ENCODE data around the gene ELMOD3.

ELMOD3 gene

GRCh38 chr2:85428343-85428881 lies 73.8 kb downstream of the ELMOD3 start:
- H2AK5ac ChIP-seq (ENCODE audit: low read length, severe bottlenecking): no peak overlapping the region
- WGBS: 87% methylated on average over 7 of the region's 7 CpGs
- no peak overlapping the region for H3K4ac ChIP-seq (ENCODE audit: low read depth in 1 of 2, low read length in 2 of 2)
- H3K4me2 ChIP-seq (ENCODE audit: low read length, poor library complexity, severe bottlenecking): no peak overlapping the region
- H4K8ac ChIP-seq (ENCODE audit: low read length): no peak overlapping the region
- no peaks in the 10 kb centered on the region for H3K79me1 ChIP-seq (replicated peaks; ENCODE audit: low read length, poor library complexity, severe bottlenecking)
- no peak for DNase-seq
- H3K4me1 ChIP-seq (ENCODE audit: control insufficient read depth, insufficient read depth, low read depth, low read length): peaks cover 23% of the 10 kb centered on the region
- no peak overlapping the region for H3K27ac ChIP-seq (ENCODE audit: low read length, poor library complexity, severe bottlenecking)
- no peaks in the 10 kb centered on the region for H3K27me3 ChIP-seq (ENCODE audit: control insufficient read depth in 1 of 2, insufficient read depth in 1 of 2, low read length in 2 of 2)
- no peaks in the 10 kb centered on the region for H3K9me3 ChIP-seq (ENCODE audit: control insufficient read depth, low read length)
- no peak overlapping the region for H3K4me3 ChIP-seq (ENCODE audit: insufficient read depth in 1 of 2, low read depth in 1 of 2, low read length in 2 of 2)
- no peak overlapping the region for H2BK15ac ChIP-seq (ENCODE audit: low read depth, poor library complexity, severe bottlenecking)
- no peak overlapping the region for H3K9ac ChIP-seq (ENCODE audit: low read length)
- H3K18ac ChIP-seq (ENCODE audit: low read depth in 1 of 2, low read length in 2 of 2): no peak overlapping the region
- no peak overlapping the region for H2BK5ac ChIP-seq (ENCODE audit: low read depth, low read length, poor library complexity, severe bottlenecking)
- H3K36me3 ChIP-seq (ENCODE audit: control insufficient read depth in 1 of 2, insufficient read depth in 2 of 2, low read depth in 1 of 2, low read length in 2 of 2): no peaks in the 10 kb centered on the region
- H3K14ac ChIP-seq (ENCODE audit: low read length in 2 of 2): no peak overlapping the region
- no peak overlapping the region for H2BK120ac ChIP-seq (ENCODE audit: low read depth, low read length)
- no peak overlapping the region for H3K23ac ChIP-seq (ENCODE audit: low read length in 2 of 2)
- H4K91ac ChIP-seq (ENCODE audit: low read length): no peak overlapping the region
- H2AFZ ChIP-seq (ENCODE audit: low read depth, low read length): no peak overlapping the region
- H2BK12ac ChIP-seq (ENCODE audit: low read length in 2 of 2): no peak overlapping the region

- Histone ChIP-seq H3K4me1 (ENCODE audit: control insufficient read depth, insufficient read depth, low read depth, low read length) (peaks cover 32% of the 10 kb centered on the region), H3K14ac (ENCODE audit: low read length in 2 of 2) (no peak overlapping the region), H4K8ac (ENCODE audit: low read length) (peak overlapping the region; percentile 32), H3K9me3 (ENCODE audit: control insufficient read depth, low read length) (no peaks in the 10 kb centered on the region), H3K79me1 (replicated peaks; ENCODE audit: low read length, poor library complexity, severe bottlenecking) (no peaks in the 10 kb centered on the region), H3K36me3 (ENCODE audit: control insufficient read depth in 1 of 2, insufficient read depth in 2 of 2, low read depth in 1 of 2, low read length in 2 of 2) (no peaks in the 10 kb centered on the region), H4K91ac (ENCODE audit: low read length) (peak overlapping the region; percentile 79), H2BK15ac (ENCODE audit: low read depth, poor library complexity, severe bottlenecking) (peak overlapping the region; percentile 44), H3K4ac (ENCODE audit: low read depth in 1 of 2, low read length in 2 of 2) (no peak overlapping the region), H3K9ac (ENCODE audit: low read length) (no peak overlapping the region), H2AFZ (ENCODE audit: low read depth, low read length) (no peak overlapping the region), H3K27ac (ENCODE audit: low read length, poor library complexity, severe bottlenecking) (no peak overlapping the region), H2BK120ac (ENCODE audit: low read depth, low read length) (no peak overlapping the region), H3K4me3 (ENCODE audit: insufficient read depth in 1 of 2, low read depth in 1 of 2, low read length in 2 of 2) (no peak overlapping the region), H3K23ac (ENCODE audit: low read length in 2 of 2) (no peak overlapping the region), H3K18ac (ENCODE audit: low read depth in 1 of 2, low read length in 2 of 2) (no peak overlapping the region), H2BK5ac (ENCODE audit: low read depth, low read length, poor library complexity, severe bottlenecking) (no peak overlapping the region), H2BK12ac (ENCODE audit: low read length in 2 of 2) (no peak overlapping the region), H3K27me3 (ENCODE audit: control insufficient read depth in 1 of 2, insufficient read depth in 1 of 2, low read length in 2 of 2) (no peaks in the 10 kb centered on the region), H3K4me2 (ENCODE audit: low read length, poor library complexity, severe bottlenecking) (no peak overlapping the region), H2AK5ac (ENCODE audit: low read length, severe bottlenecking) (no peak overlapping the region)
- DNase-seq: no peak
- WGBS: 85% methylated on average over 12 of the region's 12 CpGs
These were observed 74.8 kb downstream of the ELMOD3 start for GRCh38 chr2:85429213-85429923.

DNA sequence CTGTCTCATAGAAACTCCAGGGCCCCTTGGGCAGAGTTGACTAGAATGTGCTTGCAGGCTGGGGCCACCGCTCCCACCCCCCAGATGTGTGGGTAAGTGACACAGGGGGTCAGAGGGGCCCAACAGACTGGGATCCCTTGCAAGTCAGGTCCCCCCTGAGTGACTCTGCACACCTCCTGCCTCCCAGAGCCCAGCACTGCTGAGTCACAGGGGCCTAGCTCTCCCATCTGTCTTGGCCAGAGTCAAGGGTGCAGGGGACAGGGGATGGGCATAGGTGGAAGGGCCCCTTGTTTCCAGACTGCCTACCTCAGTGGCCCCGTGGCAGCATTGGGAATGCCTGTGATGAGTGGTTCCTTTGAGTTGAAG lies 75.3 kb downstream of the ELMOD3 start:
- no peaks in the 10 kb centered on the region for H3K36me3 ChIP-seq (ENCODE audit: control insufficient read depth in 1 of 2, insufficient read depth in 2 of 2, low read depth in 1 of 2, low read length in 2 of 2)
- DNase-seq: no peak
- no peak overlapping the region for H2BK5ac ChIP-seq (ENCODE audit: low read depth, low read length, poor library complexity, severe bottlenecking)
- no peaks in the 10 kb centered on the region for H3K9me3 ChIP-seq (ENCODE audit: control insufficient read depth, low read length)
- H2AFZ ChIP-seq (ENCODE audit: low read depth, low read length): no peak overlapping the region
- H3K79me1 ChIP-seq (replicated peaks; ENCODE audit: low read length, poor library complexity, severe bottlenecking): no peaks in the 10 kb centered on the region
- no peak overlapping the region for H4K8ac ChIP-seq (ENCODE audit: low read length)
- H4K91ac ChIP-seq (ENCODE audit: low read length): no peak overlapping the region
- no peak overlapping the region for H2AK5ac ChIP-seq (ENCODE audit: low read length, severe bottlenecking)
- no peak overlapping the region for H3K4me3 ChIP-seq (ENCODE audit: insufficient read depth in 1 of 2, low read depth in 1 of 2, low read length in 2 of 2)
- H3K4me2 ChIP-seq (ENCODE audit: low read length, poor library complexity, severe bottlenecking): no peak overlapping the region
- no peaks in the 10 kb centered on the region for H3K27me3 ChIP-seq (ENCODE audit: control insufficient read depth in 1 of 2, insufficient read depth in 1 of 2, low read length in 2 of 2)
- peak overlapping the region; percentile 29 for H2BK15ac ChIP-seq (ENCODE audit: low read depth, poor library complexity, severe bottlenecking)
- peak overlapping the region in 1 of 2 experiments; percentile 13 for H3K18ac ChIP-seq (ENCODE audit: low read depth in 1 of 2, low read length in 2 of 2)
- H2BK120ac ChIP-seq (ENCODE audit: low read depth, low read length): no peak overlapping the region
- H3K9ac ChIP-seq (ENCODE audit: low read length): no peak overlapping the region
- peak overlapping the region in 1 of 2 experiments; percentile 24 for H2BK12ac ChIP-seq (ENCODE audit: low read length in 2 of 2)
- H3K23ac ChIP-seq (ENCODE audit: low read length in 2 of 2): no peak overlapping the region
- peaks cover 35% of the 10 kb centered on the region for H3K4me1 ChIP-seq (ENCODE audit: control insufficient read depth, insufficient read depth, low read depth, low read length)
- no peak overlapping the region for H3K14ac ChIP-seq (ENCODE audit: low read length in 2 of 2)
- H3K4ac ChIP-seq (ENCODE audit: low read depth in 1 of 2, low read length in 2 of 2): no peak overlapping the region
- H3K27ac ChIP-seq (ENCODE audit: low read length, poor library complexity, severe bottlenecking): no peak overlapping the region
- WGBS: 100% methylated on average over 2 of the region's 2 CpGs

DNA sequence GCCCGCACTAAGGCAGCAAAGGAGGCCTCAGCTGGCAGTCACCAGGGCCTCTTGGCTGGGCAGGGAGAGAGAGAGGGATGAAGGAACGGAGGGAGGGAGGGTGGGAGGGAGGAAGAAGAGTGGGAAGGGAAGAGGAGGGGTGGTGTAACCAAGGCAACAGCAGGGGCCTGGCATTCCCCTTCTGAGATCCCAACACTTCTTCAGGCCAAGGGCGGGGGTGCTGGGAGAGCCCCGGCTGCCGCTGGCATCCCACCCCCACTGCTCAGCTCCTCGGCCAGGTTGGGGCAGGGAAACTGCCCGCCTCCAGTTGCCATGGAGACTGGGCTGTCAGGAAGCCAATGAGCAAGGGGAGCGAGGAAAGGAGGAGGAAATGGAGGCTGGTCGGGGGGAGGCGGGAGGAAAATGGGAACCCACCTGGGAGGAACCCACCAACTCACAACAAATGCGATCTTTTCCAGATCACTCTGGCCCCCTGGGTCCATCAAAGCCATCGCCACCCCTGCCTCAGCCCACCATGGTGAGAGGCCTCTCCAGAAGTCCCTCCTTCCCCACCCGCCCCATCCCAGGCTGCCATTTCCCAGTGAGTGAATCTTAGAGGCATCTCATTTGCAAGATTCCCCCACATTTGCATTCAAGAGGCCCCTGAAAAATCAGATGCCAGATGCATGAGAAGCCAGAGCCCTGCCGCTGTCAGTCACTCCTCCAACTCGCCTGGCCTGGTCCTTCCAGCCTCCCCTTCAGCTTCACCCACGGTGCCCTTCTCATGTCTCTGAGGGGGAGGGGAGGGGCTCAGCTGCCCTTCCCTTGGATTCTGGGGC lies 76.4 kb downstream of the ELMOD3 start:
- Histone ChIP-seq H2BK12ac (ENCODE audit: low read length in 2 of 2) (peak overlapping the region in 1 of 2 experiments; percentile 50), H2BK120ac (ENCODE audit: low read depth, low read length) (peak overlapping the region; percentile 24), H2BK15ac (ENCODE audit: low read depth, poor library complexity, severe bottlenecking) (peak overlapping the region; percentile 54), H2AK5ac (ENCODE audit: low read length, severe bottlenecking) (no peak overlapping the region), H3K27ac (ENCODE audit: low read length, poor library complexity, severe bottlenecking) (no peak overlapping the region), H3K9ac (ENCODE audit: low read length) (no peak overlapping the region), H3K36me3 (ENCODE audit: control insufficient read depth in 1 of 2, insufficient read depth in 2 of 2, low read depth in 1 of 2, low read length in 2 of 2) (no peaks in the 10 kb centered on the region), H3K9me3 (ENCODE audit: control insufficient read depth, low read length) (no peaks in the 10 kb centered on the region), H2AFZ (ENCODE audit: low read depth, low read length) (no peak overlapping the region), H3K4me1 (ENCODE audit: control insufficient read depth, insufficient read depth, low read depth, low read length) (peaks cover 43% of the 10 kb centered on the region), H4K8ac (ENCODE audit: low read length) (no peak overlapping the region), H3K4ac (ENCODE audit: low read depth in 1 of 2, low read length in 2 of 2) (no peak overlapping the region), H4K91ac (ENCODE audit: low read length) (peak overlapping the region; percentile 8), H3K27me3 (ENCODE audit: control insufficient read depth in 1 of 2, insufficient read depth in 1 of 2, low read length in 2 of 2) (no peaks in the 10 kb centered on the region), H3K18ac (ENCODE audit: low read depth in 1 of 2, low read length in 2 of 2) (peak overlapping the region in 1 of 2 experiments; percentile 13), H3K79me1 (replicated peaks; ENCODE audit: low read length, poor library complexity, severe bottlenecking) (no peaks in the 10 kb centered on the region), H3K4me2 (ENCODE audit: low read length, poor library complexity, severe bottlenecking) (no peak overlapping the region), H3K4me3 (ENCODE audit: insufficient read depth in 1 of 2, low read depth in 1 of 2, low read length in 2 of 2) (no peak overlapping the region), H3K14ac (ENCODE audit: low read length in 2 of 2) (no peak overlapping the region), H2BK5ac (ENCODE audit: low read depth, low read length, poor library complexity, severe bottlenecking) (no peak overlapping the region), H3K23ac (ENCODE audit: low read length in 2 of 2) (no peak overlapping the region)
- 59% methylated on average over 14 of the region's 16 CpGs for WGBS
- DNase-seq: no peak
